GM12878 (cell line): ENCODE data around the gene EGFR. TPM values are rescaled to one million over a fixed set of nuclear protein-coding genes. Genes with fewer than 3 reads are reported as not detected.

ENCODE experiments used
- ATAC-seq: fragments of 200-7000 bp; cut with Tn5 transposase; 3 replicates; pipeline ENCODE4 v1.9.1; 2020; ENCODE audit warnings: mild to moderate bottlenecking, moderate library complexity
- BruUV-seq: library from RNA; stranded (reverse); fragments of 400-500 nt; replicated peaks from 2 replicates; lab custom pipeline; 2021; lab: Mats Ljungman, UMichigan
- CTCF ChIA-PET: fragments of 300-600 bp; sonication (Branson Sonifier 250); formaldehyde crosslinking; extraction: SDS; loops from one replicate; lab custom pipeline; 2021; ENCODE audit warnings: inconsistent platforms; lab: Yijun Ruan, JAX
- POLR2A ChIA-PET: fragments of 350-600 bp; formaldehyde crosslinking; extraction: SDS; loops from one replicate; lab custom pipeline; 2021; ENCODE audit warnings: inconsistent platforms; lab: Charles Lee
- RAD21 ChIA-PET: fragments of 300-600 bp; sonication (Branson Sonifier 250); formaldehyde crosslinking; loops from one replicate; lab custom pipeline; 2023; ENCODE audit warnings: antibody characterized with exemption; ENCODE audit not compliant: unreplicated experiment; lab: Charles Lee
- SMC1A ChIA-PET: fragments of 300-600 bp; sonication (Branson Sonifier 250); formaldehyde crosslinking; loops from one replicate; lab custom pipeline; 2023; ENCODE audit not compliant: unreplicated experiment, uncharacterized antibody; lab: Charles Lee
- DNase-seq: peaks from one replicate; pipeline ENCODE4 v3.0.0-alpha.2; 2011; ENCODE audit warnings: low read depth, low spot score
- FAIRE-seq: peaks from 3 replicates; lab custom pipeline; 2011; peaks lifted over from hg19 to GRCh38; lab: Jason Lieb, UNC
- H2AFZ ChIP-seq: 2 replicates; pipeline ENCODE4 v1.6.0; 2011; ENCODE audit warnings: low read depth, low read length, control low read depth; ENCODE audit not compliant: control insufficient read depth
- H3K27ac ChIP-seq: 2 replicates; pipeline ENCODE4 v1.5.1; 2011; ENCODE audit warnings: control low read depth; ENCODE audit not compliant: control insufficient read depth, insufficient read depth
- H3K27me3 ChIP-seq, 2 experiments: replicated peaks in 1 of 2; 2 replicates each; pipeline versions ENCODE4 v1.6.0 to v1.6.1; 2011; ENCODE audit warnings: low read length in 1 of 2; ENCODE audit not compliant: control insufficient read depth in 2 of 2, insufficient read depth in 2 of 2
- H3K36me3 ChIP-seq, 2 experiments: 2 replicates each; pipeline ENCODE4 v1.5.1; 2011; ENCODE audit warnings: low read length in 1 of 2; ENCODE audit not compliant: control insufficient read depth in 2 of 2, insufficient read depth in 2 of 2
- H3K4me1 ChIP-seq: 2 replicates; pipeline ENCODE4 v1.6.1; 2011; ENCODE audit warnings: mild to moderate bottlenecking, low read length, moderate library complexity, mixed read lengths; ENCODE audit not compliant: control insufficient read depth, insufficient read depth
- H3K4me2 ChIP-seq: 2 replicates; pipeline ENCODE4 v1.6.0; 2011; ENCODE audit warnings: control low read depth; ENCODE audit not compliant: control insufficient read depth, insufficient read depth
- H3K4me3 ChIP-seq: fragments of 200-600 bp; sonication (generic); 2 replicates; pipeline ENCODE4 v1.5.1; 2016
- H3K79me2 ChIP-seq: 2 replicates; pipeline ENCODE4 v1.6.0; 2011; ENCODE audit warnings: low read length; ENCODE audit not compliant: control insufficient read depth, insufficient read depth
- H3K9ac ChIP-seq: 2 replicates; pipeline ENCODE4 v1.8.0; 2011; ENCODE audit warnings: low read length, control low read depth, mixed read lengths; ENCODE audit not compliant: control insufficient read depth, insufficient read depth
- H3K9me3 ChIP-seq: replicated peaks from 3 replicates; pipeline ENCODE4 v1.5.1; 2011; ENCODE audit warnings: mild to moderate bottlenecking, low read length; ENCODE audit not compliant: control insufficient read depth, insufficient read depth
- H4K20me1 ChIP-seq: 2 replicates; pipeline ENCODE4 v1.6.0; 2011; ENCODE audit not compliant: control insufficient read depth, insufficient read depth
- KDM1A ChIP-seq: fragments of 200-600 bp; sonication (generic); IDR thresholded peaks from 2 replicates; pipeline ENCODE4 v1.6.1; 2016; ENCODE audit warnings: borderline replicate concordance
- RBBP5 ChIP-seq: fragments of 200-600 bp; sonication (generic); conservative IDR thresholded peaks from 2 replicates; pipeline ENCODE4 v1.6.1; 2016
- ZNF622 ChIP-seq: fragments of 450-650 bp; IDR thresholded peaks from 2 replicates; pipeline ENCODE4 v1.6.1; 2017; ENCODE audit warnings: mild to moderate bottlenecking, inconsistent platforms
- WGBS: methylation state at CpG from one replicate; pipeline ENCODE4 v1.1.6; 2016; ENCODE audit warnings: low lambda C conversion rate; ENCODE audit not compliant: insufficient replicate concordance, insufficient coverage; ENCODE audit errors: missing lambda C conversion rate; 5-methylcytosine and 5-hydroxymethylcytosine counted together
- in situ Hi-C: fragments of 300-500 bp; cut with MboI; formaldehyde crosslinking; loops from 9 replicates; pipeline ENCODE4 v1.14.3; 2018; ENCODE audit warnings: mixed read lengths
- intact Hi-C: fragments of 100-400 bp; cut with micrococcal nuclease; formaldehyde crosslinking; loops from one replicate; pipeline ENCODE4 v1.14.2; 2022; ENCODE audit not compliant: unreplicated experiment
- polyA plus RNA-seq, 11 experiments: library from polyadenylated mRNA; depleted of rRNA in 4 of 11; unstranded in 6 of 11; stranded (reverse) in 5 of 11; fragments of >200 nt; fragmentation: Nextera tagmentation in 4 of 11; fragmentation: Illumina TruSeq in 1 of 11; extraction: Ambion mirVana in 4 of 11; extraction: Trizol in 1 of 11; gene quantifications; 1 replicate in 1 of 11; 2 replicates in 10 of 11; pipeline versions ENCODE4 v1.2.1 to v1.2.3, GENCODE V29; 2011 to 2016; ENCODE audit warnings: inconsistent platforms in 2 of 11, missing spikeins in 2 of 11, low read depth in 1 of 11
- total RNA-seq, 4 experiments: library from RNA; depleted of rRNA in 3 of 4; stranded (reverse); fragments of >200 nt in 3 of 4; fragmentation: Illumina TruSeq in 1 of 4; extraction: Trizol in 1 of 4; gene quantifications; 2 replicates each; pipeline versions ENCODE4 v1.2.1 to v1.2.3, GENCODE V29; 2013 to 2021

The EGFR gene
- total and polyA plus RNA-seq, 10 of the 15 experiments (the other 5 are each of a cell fraction or from before 2014, with no cell fraction given), result 0.01 to 0.31 TPM; not detected in 8

DNA sequence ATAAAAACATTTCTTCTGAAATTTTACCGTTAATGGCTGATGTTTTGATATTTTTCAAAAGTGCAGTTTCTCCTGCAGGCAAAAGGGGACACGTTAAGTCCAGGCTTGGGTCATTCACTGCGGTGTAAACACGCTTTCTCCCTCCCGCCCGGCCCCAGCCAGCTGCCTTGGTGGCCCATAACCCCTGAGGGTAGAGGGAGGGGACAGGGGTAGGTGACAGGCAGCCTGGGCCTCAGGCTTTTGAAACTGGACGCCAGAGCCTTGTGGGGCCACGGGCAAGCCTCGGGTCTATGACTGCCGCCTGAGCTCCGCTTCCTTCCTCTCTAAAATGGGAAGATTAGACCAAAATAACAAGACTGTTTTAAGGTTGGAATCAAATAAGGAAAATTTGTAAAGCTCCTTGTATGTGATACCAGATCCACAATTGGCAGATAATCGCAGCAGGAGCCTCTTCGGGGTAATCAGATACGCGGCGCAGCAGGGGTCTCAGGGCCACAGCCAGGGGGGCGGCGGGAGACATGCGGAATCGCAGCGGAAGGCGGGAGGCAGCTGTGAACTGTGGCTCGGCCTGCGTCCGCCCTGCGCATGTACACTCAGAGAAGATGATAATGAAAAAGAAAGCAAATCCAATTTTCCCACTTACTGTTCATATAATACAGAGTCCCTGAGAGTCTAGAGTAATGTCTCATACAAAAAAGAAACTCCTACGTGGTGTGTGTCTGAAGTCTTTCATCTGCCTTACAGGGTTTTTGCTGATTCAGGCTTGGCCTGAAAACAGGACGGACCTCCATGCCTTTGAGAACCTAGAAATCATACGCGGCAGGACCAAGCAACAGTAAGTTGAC, 138.3 kb downstream of the EGFR start:
- ChIA-PET RAD21 (no interaction called here), CTCF (no interaction called here), POLR2A (no interaction called here)
- in situ Hi-C loops, result no loop called here
- no peaks in the 10 kb centered on the region for H3K79me2 ChIP-seq
- H3K4me1 ChIP-seq, result no peaks in the 10 kb centered on the region
- H4K20me1 ChIP-seq, result no peaks in the 10 kb centered on the region
- TF ChIP-seq KDM1A (no peak), ZNF622 (no peak)
- TF ChIP-seq, all 136 proteins: peak for 0
- ATAC-seq (no peak), FAIRE-seq (no peak), DNase-seq (no peak)
- no TSS peak for BruUV-seq
- Histone ChIP-seq H3K9me3 (no peaks in the 10 kb centered on the region), H3K36me3 (no peaks in the 10 kb centered on the region), H3K27me3 (no peaks in the 10 kb centered on the region; a peak in 1 of 4 replicates), H3K4me3 (no peak overlapping the region), H3K4me2 (no peak overlapping the region), H3K27ac (no peak overlapping the region), H3K9ac (no peak overlapping the region), H2AFZ (no peak overlapping the region)
- SMC1A ChIA-PET, result interaction anchor here (0.7 kb wide), 1 partner anchor 112 kb away, joined by 3 read pairs; no protein-coding TSS in a partner anchor
- intact Hi-C loops, result no loop called here
- 68% methylated on average over 30 of the region's 30 CpGs for WGBS

DNA sequence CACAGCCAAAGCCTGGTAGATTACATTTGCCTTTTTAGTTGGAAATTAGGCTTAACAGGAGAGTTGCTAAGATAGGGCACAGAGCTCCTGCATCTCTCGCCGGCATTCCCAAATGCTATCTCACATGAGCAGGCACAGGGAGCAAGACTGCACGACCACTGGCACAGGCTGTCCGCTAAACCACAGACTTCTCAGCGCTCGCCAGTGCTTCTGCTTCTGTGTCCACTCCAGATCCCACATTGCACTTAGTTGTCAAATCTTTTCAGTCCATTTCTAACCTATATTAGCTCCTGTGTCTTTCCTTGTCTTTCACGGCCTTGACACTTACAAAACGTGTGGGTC, 138.9 kb downstream of the EGFR start:
- RAD21 ChIA-PET, result no interaction called here
- H3K9ac ChIP-seq, result no peak overlapping the region
- no peak overlapping the region for H3K4me3 ChIP-seq
- CTCF ChIA-PET, result no interaction called here
- ATAC-seq, result no peak
- 47% methylated on average over 8 of the region's 8 CpGs for WGBS
- H3K9me3 ChIP-seq, result no peaks in the 10 kb centered on the region
- DNase-seq, result no peak
- H3K79me2 ChIP-seq, result no peaks in the 10 kb centered on the region
- H3K27ac ChIP-seq, result no peak overlapping the region
- POLR2A ChIA-PET, result no interaction called here
- intact Hi-C loops (no loop called here), in situ Hi-C loops (no loop called here)
- H3K4me1 ChIP-seq, result no peaks in the 10 kb centered on the region
- no peaks in the 10 kb centered on the region for H3K36me3 ChIP-seq
- BruUV-seq, result no TSS peak
- no peak for TF ChIP-seq RBBP5
- TF ChIP-seq, all 136 proteins: peak for 0
- Histone ChIP-seq H2AFZ (no peak overlapping the region), H3K27me3 (no peaks in the 10 kb centered on the region; a peak in 2 of 4 replicates), H4K20me1 (no peaks in the 10 kb centered on the region), H3K4me2 (no peak overlapping the region)
- no peak for FAIRE-seq
- SMC1A ChIA-PET, result interaction anchor here (0.7 kb wide), 1 partner anchor 113 kb away, joined by 3 read pairs; no protein-coding TSS in a partner anchor
